ENCODE data around the gene ELMO1. TPM values are rescaled to one million over a fixed set of nuclear protein-coding genes. Genes with fewer than 3 reads are reported as not detected.

ELMO1 gene
- total and polyA plus RNA-seq, 2 of the 13 experiments (the other 11 are each of a cell fraction or from before 2014, with no cell fraction given): 0.11 to 0.17 TPM

DNA sequence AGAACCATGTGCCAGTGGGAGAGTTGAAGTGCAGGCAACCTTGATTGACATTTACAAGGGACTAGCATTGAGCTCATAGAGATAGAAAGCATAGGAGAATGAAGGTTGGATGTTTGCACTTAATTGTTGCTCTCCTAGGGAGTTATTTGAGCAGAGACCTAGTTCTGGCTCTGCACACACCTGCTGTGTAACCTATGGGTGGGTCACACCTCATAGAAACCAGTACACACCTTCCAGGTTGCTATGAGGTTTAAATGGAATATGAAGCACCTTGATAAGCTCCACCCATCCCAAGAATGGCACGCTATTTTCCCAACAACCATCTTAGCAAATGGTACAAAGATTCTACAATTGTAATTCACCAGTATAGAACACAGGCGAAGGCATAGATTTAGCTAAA is 638.2 kb downstream of the ELMO1 start:
- Histone ChIP-seq H3K36me3 (replicated peaks in 1 of 2; ENCODE audit: control insufficient read depth in 1 of 2, insufficient read depth in 2 of 2, low read length in 2 of 2) (no peaks in the 10 kb centered on the region), H3K4me2 (ENCODE audit: low read depth, low read length) (no peak overlapping the region), H3K4me1 (ENCODE audit: insufficient read depth, low read length) (peaks cover 25% of the 10 kb centered on the region), H3K9ac (ENCODE audit: insufficient read depth, low read depth, low read length) (no peak overlapping the region), H3K9me3 (ENCODE audit: low read length) (no peaks in the 10 kb centered on the region), H3K27me3 (ENCODE audit: control insufficient read depth in 1 of 2, insufficient read depth in 2 of 2, low read length in 2 of 2) (no peaks in the 10 kb centered on the region; a peak in 1 of 5 replicates), H2AFZ (ENCODE audit: low read length) (no peak overlapping the region), H4K20me1 (ENCODE audit: insufficient read depth, low read length) (no peaks in the 10 kb centered on the region), H3K4me3 (replicated peaks in 1 of 3; ENCODE audit: insufficient read depth in 1 of 3, low read depth in 2 of 3, low read length in 3 of 3) (no peak overlapping the region), H3K27ac (ENCODE audit: extremely low read length, insufficient read depth, low read length) (no peak overlapping the region), H3K79me2 (ENCODE audit: insufficient read depth, low read length) (no peaks in the 10 kb centered on the region)
- FAIRE-seq: no peak
- ATAC-seq: no peak
- in situ Hi-C loops (cut with HindIII; ENCODE audit: extremely low pct_ligation_motif_present, low pct_unique_long_range_greater_than_20kb) (no loop called here), intact Hi-C loops (cut with micrococcal nuclease; ENCODE audit: unreplicated experiment) (no loop called here)
- no peak for DNase-seq (ENCODE audit: low spot score)
- POLR2A ChIA-PET: no interaction called here
- BruUV-seq (replicated peaks): no TSS peak
- CTCF ChIA-PET (ENCODE audit: low intra/inter-chr PET ratio, low total read pairs): no interaction called here
- WGBS (ENCODE audit: low lambda C conversion rate): 49% methylated on average over 2 of the region's 2 CpGs
- TF ChIP-seq JDP2 (CRISPR knock-in tag; IDR thresholded peaks at IDR 0.05; ENCODE audit: borderline replicate concordance): no peak
- TF ChIP-seq IRF1 (CRISPR knock-in tag; IDR thresholded peaks at IDR 0.05; ENCODE audit: low read depth): no peak
- no peak for TF ChIP-seq AFF4 (CRISPR knock-in tag; IDR thresholded peaks at IDR 0.05)
- no peak for TF ChIP-seq ZNF143 (CRISPR knock-in tag; IDR thresholded peaks at IDR 0.05)
- TF ChIP-seq NFE2L2 (IDR thresholded peaks at IDR 0.05; ENCODE audit: low read length): no peak
- no peak for TF ChIP-seq ZNF704 (CRISPR knock-in tag; IDR thresholded peaks at IDR 0.05; ENCODE audit: borderline replicate concordance)
- TF ChIP-seq ZNF281 (CRISPR knock-in tag; IDR thresholded peaks at IDR 0.05; ENCODE audit: borderline replicate concordance): no peak
- TF ChIP-seq, protein P1, sequence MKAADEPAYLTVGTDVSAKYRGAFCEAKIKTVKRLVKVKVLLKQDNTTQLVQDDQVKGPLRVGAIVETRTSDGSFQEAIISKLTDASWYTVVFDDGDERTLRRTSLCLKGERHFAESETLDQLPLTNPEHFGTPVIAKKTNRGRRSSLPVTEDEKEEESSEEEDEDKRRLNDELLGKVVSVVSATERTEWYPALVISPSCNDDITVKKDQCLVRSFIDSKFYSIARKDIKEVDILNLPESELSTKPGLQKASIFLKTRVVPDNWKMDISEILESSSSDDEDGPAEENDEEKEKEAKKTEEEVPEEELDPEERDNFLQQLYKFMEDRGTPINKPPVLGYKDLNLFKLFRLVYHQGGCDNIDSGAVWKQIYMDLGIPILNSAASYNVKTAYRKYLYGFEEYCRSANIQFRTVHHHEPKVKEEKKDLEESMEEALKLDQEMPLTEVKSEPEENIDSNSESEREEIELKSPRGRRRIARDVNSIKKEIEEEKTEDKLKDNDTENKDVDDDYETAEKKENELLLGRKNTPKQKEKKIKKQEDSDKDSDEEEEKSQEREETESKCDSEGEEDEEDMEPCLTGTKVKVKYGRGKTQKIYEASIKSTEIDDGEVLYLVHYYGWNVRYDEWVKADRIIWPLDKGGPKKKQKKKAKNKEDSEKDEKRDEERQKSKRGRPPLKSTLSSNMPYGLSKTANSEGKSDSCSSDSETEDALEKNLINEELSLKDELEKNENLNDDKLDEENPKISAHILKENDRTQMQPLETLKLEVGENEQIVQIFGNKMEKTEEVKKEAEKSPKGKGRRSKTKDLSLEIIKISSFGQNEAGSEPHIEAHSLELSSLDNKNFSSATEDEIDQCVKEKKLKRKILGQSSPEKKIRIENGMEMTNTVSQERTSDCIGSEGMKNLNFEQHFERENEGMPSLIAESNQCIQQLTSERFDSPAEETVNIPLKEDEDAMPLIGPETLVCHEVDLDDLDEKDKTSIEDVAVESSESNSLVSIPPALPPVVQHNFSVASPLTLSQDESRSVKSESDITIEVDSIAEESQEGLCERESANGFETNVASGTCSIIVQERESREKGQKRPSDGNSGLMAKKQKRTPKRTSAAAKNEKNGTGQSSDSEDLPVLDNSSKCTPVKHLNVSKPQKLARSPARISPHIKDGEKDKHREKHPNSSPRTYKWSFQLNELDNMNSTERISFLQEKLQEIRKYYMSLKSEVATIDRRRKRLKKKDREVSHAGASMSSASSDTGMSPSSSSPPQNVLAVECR (CRISPR knock-in tag; IDR thresholded peaks at IDR 0.05; ENCODE audit: borderline replicate concordance): no peak
- no peak for TF ChIP-seq IKZF5 (CRISPR knock-in tag; IDR thresholded peaks at IDR 0.05)
- TF ChIP-seq KLF9 (CRISPR knock-in tag; IDR thresholded peaks at IDR 0.05; ENCODE audit: low read depth): no peak

All from HepG2 (cell line).